HEK293 (cell line): ENCODE results near the gene ENC1.

ENCODE experiments used
- KLF9 ChIP-seq: fragments of 450-650 bp; formaldehyde crosslinking; IDR thresholded peaks from 2 replicates; pipeline ENCODE4 v1.5.1; 2016; ENCODE audit warnings: missing biosample characterization, missing genetic modification characterization, low read depth
- ZBTB20 ChIP-seq: fragments of 450-650 bp; formaldehyde crosslinking; IDR thresholded peaks from 2 replicates; pipeline ENCODE4 v1.5.1; 2016; ENCODE audit warnings: missing biosample characterization, missing genetic modification characterization
- ZBTB21 ChIP-seq: fragments of 450-650 bp; formaldehyde crosslinking; IDR thresholded peaks from 2 replicates; pipeline ENCODE4 v1.5.1; 2017; ENCODE audit warnings: missing biosample characterization, missing genetic modification characterization
- ZBTB7A ChIP-seq: fragments of 450-650 bp; formaldehyde crosslinking; IDR thresholded peaks from 2 replicates; pipeline ENCODE4 v1.5.1; 2016; ENCODE audit warnings: low read depth, missing biosample characterization, missing genetic modification characterization
- ZNF23 ChIP-seq: fragments of 450-650 bp; formaldehyde crosslinking; IDR thresholded peaks from 2 replicates; pipeline ENCODE4 v1.5.1; 2016; ENCODE audit warnings: missing biosample characterization, missing genetic modification characterization, borderline replicate concordance
- ZNF48 ChIP-seq: fragments of 450-650 bp; formaldehyde crosslinking; IDR thresholded peaks from 2 replicates; pipeline ENCODE4 v1.5.1; 2016; ENCODE audit warnings: missing biosample characterization, missing genetic modification characterization
- ZNF513 ChIP-seq: fragments of 450-650 bp; IDR thresholded peaks from 2 replicates; pipeline ENCODE4 v1.5.1; 2018; ENCODE audit warnings: missing biosample characterization, missing genetic modification characterization
- ZNF704 ChIP-seq: fragments of 450-650 bp; formaldehyde crosslinking; IDR thresholded peaks from 2 replicates; pipeline ENCODE4 v1.5.1; 2016; ENCODE audit warnings: missing biosample characterization, missing genetic modification characterization
- ZSCAN18 ChIP-seq: fragments of 450-650 bp; formaldehyde crosslinking; IDR thresholded peaks from 2 replicates; pipeline ENCODE4 v1.5.1; 2016; ENCODE audit warnings: missing biosample characterization, missing genetic modification characterization

GRCh38 chr5:74653991-74654390 is 13.5 kb upstream of the ENC1 start:
- TF ChIP-seq ZNF48: no peak
- no peak for TF ChIP-seq ZBTB20 (tag by site-specific recombination)
- TF ChIP-seq ZSCAN18: no peak
- no peak for TF ChIP-seq ZNF23 (tag by site-specific recombination)
- TF ChIP-seq KLF9 (tag by site-specific recombination): no peak
- TF ChIP-seq ZBTB7A (tag by site-specific recombination): no peak
- no peak for TF ChIP-seq ZBTB21 (tag by site-specific recombination)
- no peak for TF ChIP-seq ZNF704 (tag by site-specific recombination)
- TF ChIP-seq ZNF513: no peak
